ENCODE measurements around the gene TBC1D2B.

DNA sequence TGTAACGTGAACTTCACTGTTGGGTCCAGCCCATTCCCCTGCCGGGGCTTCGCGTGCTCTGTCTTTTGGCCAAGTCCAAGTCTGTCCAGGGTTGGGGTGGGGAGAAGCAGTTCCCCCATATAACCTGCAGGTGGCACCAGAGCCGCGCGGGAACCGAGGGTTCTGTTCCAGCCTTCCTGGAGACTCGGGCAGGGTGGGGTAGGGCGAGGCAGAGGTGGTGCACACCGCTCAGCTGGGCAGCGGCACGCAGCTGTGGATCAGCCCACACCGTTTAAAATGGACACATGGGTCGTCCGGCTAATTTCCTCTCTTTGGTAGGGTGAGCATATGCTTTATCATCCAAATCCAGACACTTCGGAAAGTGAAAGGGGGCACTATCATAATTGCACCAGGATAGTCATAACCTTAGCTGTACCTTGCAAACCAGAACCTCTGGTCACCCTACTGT, 118.1 kb downstream of the TBC1D2B start:
- TF ChIP-seq, protein P1, sequence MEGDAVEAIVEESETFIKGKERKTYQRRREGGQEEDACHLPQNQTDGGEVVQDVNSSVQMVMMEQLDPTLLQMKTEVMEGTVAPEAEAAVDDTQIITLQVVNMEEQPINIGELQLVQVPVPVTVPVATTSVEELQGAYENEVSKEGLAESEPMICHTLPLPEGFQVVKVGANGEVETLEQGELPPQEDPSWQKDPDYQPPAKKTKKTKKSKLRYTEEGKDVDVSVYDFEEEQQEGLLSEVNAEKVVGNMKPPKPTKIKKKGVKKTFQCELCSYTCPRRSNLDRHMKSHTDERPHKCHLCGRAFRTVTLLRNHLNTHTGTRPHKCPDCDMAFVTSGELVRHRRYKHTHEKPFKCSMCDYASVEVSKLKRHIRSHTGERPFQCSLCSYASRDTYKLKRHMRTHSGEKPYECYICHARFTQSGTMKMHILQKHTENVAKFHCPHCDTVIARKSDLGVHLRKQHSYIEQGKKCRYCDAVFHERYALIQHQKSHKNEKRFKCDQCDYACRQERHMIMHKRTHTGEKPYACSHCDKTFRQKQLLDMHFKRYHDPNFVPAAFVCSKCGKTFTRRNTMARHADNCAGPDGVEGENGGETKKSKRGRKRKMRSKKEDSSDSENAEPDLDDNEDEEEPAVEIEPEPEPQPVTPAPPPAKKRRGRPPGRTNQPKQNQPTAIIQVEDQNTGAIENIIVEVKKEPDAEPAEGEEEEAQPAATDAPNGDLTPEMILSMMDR (IDR thresholded peaks at IDR 0.05) = peak; percentile 88 to 95 (median 90)
- TF ChIP-seq POLR2A (IDR thresholded peaks at IDR 0.05) = no peak

All from testis (tissue), 2 donors.